Measurements from ENCODE around the gene TAS2R50.
"Not testable (repeated sequence)": the region's sequence is repeated elsewhere in the genome, so short reads cannot be mapped to it uniquely, and the experiment has no call there.

TAS2R50 gene

GRCh38 chr12:10986812-10987211 lies at the start of gene TAS2R50:
TAS2R50 (minus strand) TSS chr12:10986912; CDS start chr12:10986860, 52 bp downstream.
- no peak for DNase-seq

- not testable (repeated sequence) for DNase-seq
Measured at GRCh38 chr12:11033959-11034358, 47.2 kb upstream of the TAS2R50 start.

GRCh38 chr12:11031307-11031706 lies 44.6 kb upstream of the TAS2R50 start, which contains the start of gene TAS2R31:
TAS2R31 (minus strand) TSS chr12:11031407; CDS start chr12:11031335, 72 bp downstream.
- no peak for DNase-seq

- no peak for DNase-seq
Measured at GRCh38 chr12:11026118-11026517, 39.4 kb upstream of the TAS2R50 start.

- DNase-seq = no peak
Measured at GRCh38 chr12:11023387-11023786, 36.7 kb upstream of the TAS2R50 start.

- DNase-seq = no peak
Measured at GRCh38 chr12:11022520-11022919, 35.8 kb upstream of the TAS2R50 start, which contains the start of gene TAS2R19. TAS2R19 (minus strand) TSS chr12:11022620; CDS start chr12:11022571, 49 bp downstream.

GRCh38 chr12:11016937-11017336 lies 30.2 kb upstream of the TAS2R50 start:
- DNase-seq = no peak

GRCh38 chr12:11015775-11016430 lies 29.2 kb upstream of the TAS2R50 start:
- DNase-seq = no peak

GRCh38 chr12:11014234-11014633 lies 27.5 kb upstream of the TAS2R50 start:
- DNase-seq = no peak

GRCh38 chr12:11007608-11008007 lies 20.9 kb upstream of the TAS2R50 start:
- DNase-seq = no peak

GRCh38 chr12:10998204-10998603 lies 11.5 kb upstream of the TAS2R50 start, which contains the start of gene TAS2R20:
TAS2R20 (minus strand) TSS chr12:10998304; CDS start chr12:10997875, 429 bp downstream.
- no peak for DNase-seq

GRCh38 chr12:10994307-10994706 lies 7.6 kb upstream of the TAS2R50 start:
- DNase-seq = no peak

- DNase-seq = no peak
Measured at GRCh38 chr12:10989107-10989506, 2.4 kb upstream of the TAS2R50 start.

GRCh38 chr12:10982244-10982643 lies 4.5 kb downstream of the TAS2R50 start:
- no peak for DNase-seq

GRCh38 chr12:10974965-10975364 lies 11.7 kb downstream of the TAS2R50 start:
- no peak for DNase-seq

GRCh38 chr12:10968765-10969456 lies 17.8 kb downstream of the TAS2R50 start:
- no peak for DNase-seq

- no peak for DNase-seq
Measured at GRCh38 chr12:10967409-10967808, 19.3 kb downstream of the TAS2R50 start.

- no peak for DNase-seq
Measured at GRCh38 chr12:10966314-10966713, 20.4 kb downstream of the TAS2R50 start.

GRCh38 chr12:10965476-10965875 lies 21.2 kb downstream of the TAS2R50 start:
- DNase-seq = no peak

- DNase-seq = no peak
Measured at GRCh38 chr12:10960211-10960610, 26.5 kb downstream of the TAS2R50 start.

- no peak for DNase-seq
Measured at GRCh38 chr12:10959804-10960203, 26.9 kb downstream of the TAS2R50 start.

GRCh38 chr12:10957741-10958140 lies 29.0 kb downstream of the TAS2R50 start:
- DNase-seq = no peak

- no peak for DNase-seq
Measured at GRCh38 chr12:10956085-10956484, 30.6 kb downstream of the TAS2R50 start.

GRCh38 chr12:10952645-10953044 lies 34.1 kb downstream of the TAS2R50 start:
- no peak for DNase-seq
